ENCODE data around the gene OSBPL1A.

The OSBPL1A gene

GRCh38 chr18:24397694-24398368 is at the start of gene OSBPL1A:
OSBPL1A (minus strand) TSS chr18:24397824; CDS start chr18:24377533, 20,291 bp downstream.
- peak; percentile 74 to 76 for DNase-seq

- no peak for DNase-seq
These were observed 49.4 kb upstream of the OSBPL1A start for GRCh38 chr18:24446953-24447538.

GRCh38 chr18:24446453-24446852 is 48.8 kb upstream of the OSBPL1A start:
- no peak for DNase-seq

GRCh38 chr18:24443870-24444269 is 46.2 kb upstream of the OSBPL1A start:
- DNase-seq = no peak

GRCh38 chr18:24436939-24437338 is 39.3 kb upstream of the OSBPL1A start:
- no peak for DNase-seq

GRCh38 chr18:24432618-24433017 is 35.0 kb upstream of the OSBPL1A start:
- no peak for DNase-seq

- DNase-seq = no peak
These were observed 31.6 kb upstream of the OSBPL1A start for GRCh38 chr18:24429188-24429587.

GRCh38 chr18:24428709-24429108 is 31.1 kb upstream of the OSBPL1A start:
- no peak for DNase-seq

GRCh38 chr18:24427484-24427883 is 29.9 kb upstream of the OSBPL1A start:
- DNase-seq = no peak

GRCh38 chr18:24426398-24427294 is 29.0 kb upstream of the OSBPL1A start, which contains the start of gene IMPACT:
IMPACT (plus strand) TSS chr18:24426670; CDS start chr18:24426757, 87 bp downstream.
- DNase-seq = peak; percentile 67 to 73

GRCh38 chr18:24426073-24426397 is 28.4 kb upstream of the OSBPL1A start:
- DNase-seq = no peak

GRCh38 chr18:24421831-24422230 is 24.2 kb upstream of the OSBPL1A start:
- DNase-seq = no peak

GRCh38 chr18:24420551-24420950 is 22.9 kb upstream of the OSBPL1A start:
- DNase-seq = no peak

GRCh38 chr18:24417480-24417879 is 19.9 kb upstream of the OSBPL1A start:
- DNase-seq = no peak

- no peak for DNase-seq
These were observed 16.9 kb upstream of the OSBPL1A start for GRCh38 chr18:24414349-24415003.

GRCh38 chr18:24413148-24413547 is 15.5 kb upstream of the OSBPL1A start:
- DNase-seq = no peak

- DNase-seq = no peak
These were observed 10.9 kb upstream of the OSBPL1A start for GRCh38 chr18:24408496-24408895.

GRCh38 chr18:24404591-24404990 is 7.0 kb upstream of the OSBPL1A start:
- DNase-seq = no peak

- no peak for DNase-seq
These were observed 5.5 kb upstream of the OSBPL1A start for GRCh38 chr18:24403076-24403475.

- no peak for DNase-seq
These were observed 4.7 kb upstream of the OSBPL1A start for GRCh38 chr18:24402209-24402785.

GRCh38 chr18:24400587-24400986 is 3.0 kb upstream of the OSBPL1A start:
- no peak for DNase-seq

- DNase-seq = no peak
These were observed 916 bp upstream of the OSBPL1A start for GRCh38 chr18:24398540-24398939.

Data from activated CD4-positive, alpha-beta T cell treated with anti-CD3 and anti-CD28 coated beads, Interleukin-2, amount 50 U/mL, for 4 hours (primary cell).